Endothelial cell of umbilical vein (primary cell): ENCODE results near the gene RPP21.

Experiments
- EZH2 ChIP-seq: IDR thresholded peaks from 2 replicates; pipeline ENCODE4 v1.6.1; 2012; ENCODE audit warnings: borderline replicate concordance, low read depth, mild to moderate bottlenecking, moderate library complexity, low read length, inconsistent platforms; ENCODE audit not compliant: severe bottlenecking
- MYC ChIP-seq: IDR thresholded peaks from one replicate; pipeline ENCODE4 v1.6.1; 2011; ENCODE audit warnings: mild to moderate bottlenecking, low read depth, low read length
- POLR2A ChIP-seq: IDR thresholded peaks from 2 replicates; pipeline ENCODE4 v1.6.1; 2012; ENCODE audit warnings: low read depth, mild to moderate bottlenecking, control low read depth, low read length
- TF ChIP-seq, protein P1 (sequence below): IDR thresholded peaks from 2 replicates; pipeline ENCODE4 v1.6.1; 2011; ENCODE audit not compliant: insufficient read depth, insufficient read length
- TF ChIP-seq, protein P2 (sequence below), 2 donors: IDR thresholded peaks; 1 replicate in 1 of 2; 2 replicates in 1 of 2; pipeline ENCODE4 v1.5.1; 2011; ENCODE audit warnings: low read length in 2 of 2, mild to moderate bottlenecking in 2 of 2, moderate library complexity in 2 of 2, control low read depth in 1 of 2, inconsistent platforms in 1 of 2, low read depth in 1 of 2; ENCODE audit not compliant: insufficient read depth in 1 of 2; ENCODE audit errors: extremely low read depth in 1 of 2

DNA sequence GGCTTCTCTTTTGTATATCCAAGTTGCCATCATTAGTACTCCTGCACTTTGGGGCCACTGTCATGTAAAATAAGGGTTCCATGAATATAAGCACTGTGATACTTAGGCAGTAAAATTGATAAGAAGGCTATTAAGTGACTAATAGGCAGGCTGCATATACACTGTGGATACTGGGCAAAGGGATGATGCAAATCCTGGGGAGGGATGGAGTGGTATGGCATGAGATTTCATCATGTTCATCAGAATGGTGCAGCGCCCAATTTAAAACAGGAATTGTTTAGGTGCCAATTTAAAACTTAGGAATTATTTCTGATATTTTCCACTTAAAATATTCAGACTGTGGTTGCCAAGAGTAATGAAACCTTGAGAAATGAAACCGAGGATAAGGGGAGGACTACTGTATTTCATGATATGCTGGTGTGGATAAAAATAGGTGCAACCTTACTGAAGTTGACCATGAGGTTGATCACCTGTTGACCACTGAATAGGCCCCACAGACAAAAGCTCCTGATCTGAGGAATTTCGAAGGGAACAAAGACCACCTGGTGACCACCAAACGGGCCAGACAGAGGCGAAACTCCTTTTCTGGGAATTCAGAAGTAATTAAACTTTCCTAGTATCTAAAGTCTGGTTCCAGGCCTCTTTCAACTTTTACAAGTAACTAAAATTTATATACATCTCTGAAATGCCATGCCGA lies 23.1 kb upstream of the RPP21 start:
- TF ChIP-seq, protein P1, sequence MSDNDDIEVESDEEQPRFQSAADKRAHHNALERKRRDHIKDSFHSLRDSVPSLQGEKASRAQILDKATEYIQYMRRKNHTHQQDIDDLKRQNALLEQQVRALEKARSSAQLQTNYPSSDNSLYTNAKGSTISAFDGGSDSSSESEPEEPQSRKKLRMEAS: no peak
- TF ChIP-seq, protein P2, sequence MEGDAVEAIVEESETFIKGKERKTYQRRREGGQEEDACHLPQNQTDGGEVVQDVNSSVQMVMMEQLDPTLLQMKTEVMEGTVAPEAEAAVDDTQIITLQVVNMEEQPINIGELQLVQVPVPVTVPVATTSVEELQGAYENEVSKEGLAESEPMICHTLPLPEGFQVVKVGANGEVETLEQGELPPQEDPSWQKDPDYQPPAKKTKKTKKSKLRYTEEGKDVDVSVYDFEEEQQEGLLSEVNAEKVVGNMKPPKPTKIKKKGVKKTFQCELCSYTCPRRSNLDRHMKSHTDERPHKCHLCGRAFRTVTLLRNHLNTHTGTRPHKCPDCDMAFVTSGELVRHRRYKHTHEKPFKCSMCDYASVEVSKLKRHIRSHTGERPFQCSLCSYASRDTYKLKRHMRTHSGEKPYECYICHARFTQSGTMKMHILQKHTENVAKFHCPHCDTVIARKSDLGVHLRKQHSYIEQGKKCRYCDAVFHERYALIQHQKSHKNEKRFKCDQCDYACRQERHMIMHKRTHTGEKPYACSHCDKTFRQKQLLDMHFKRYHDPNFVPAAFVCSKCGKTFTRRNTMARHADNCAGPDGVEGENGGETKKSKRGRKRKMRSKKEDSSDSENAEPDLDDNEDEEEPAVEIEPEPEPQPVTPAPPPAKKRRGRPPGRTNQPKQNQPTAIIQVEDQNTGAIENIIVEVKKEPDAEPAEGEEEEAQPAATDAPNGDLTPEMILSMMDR (IDR thresholded peaks at IDR 0.05; ENCODE audit: extremely low read depth in 1 of 2, insufficient read depth in 1 of 2, low read depth in 1 of 2, low read length in 2 of 2): no peak
- TF ChIP-seq MYC (no peak), POLR2A (no peak), EZH2 (no peak)
